Colonic mucosa (tissue), 4 donors: Measurements from ENCODE around the gene PFN2. TPM values are rescaled to one million over a fixed set of nuclear protein-coding genes. Genes with fewer than 3 reads are reported as not detected.
"Not testable (repeated sequence)": the region's sequence is repeated elsewhere in the genome, so short reads cannot be mapped to it uniquely, and the experiment has no call there.

Source experiments
- DNase-seq: peaks from one replicate; pipeline ENCODE4 v3.0.0-alpha.2; 2020
- H3K27ac ChIP-seq: fragments of 200-600 bp; one replicate; pipeline ENCODE4 v1.8.0; 2021
- H3K27me3 ChIP-seq: fragments of 200-600 bp; one replicate; pipeline ENCODE4 v1.8.0; 2021
- H3K36me3 ChIP-seq: fragments of 200-600 bp; one replicate; pipeline ENCODE4 v1.8.0; 2021
- H3K4me1 ChIP-seq: fragments of 200-600 bp; one replicate; pipeline ENCODE4 v1.8.0; 2021; ENCODE audit warnings: mild to moderate bottlenecking
- H3K4me3 ChIP-seq: fragments of 200-600 bp; one replicate; pipeline ENCODE4 v1.8.0; 2021
- H3K9ac ChIP-seq, 2 donors: one replicate each; pipeline ENCODE4 v1.7.0; 2013; ENCODE audit warnings: control low read depth in 2 of 2, low read depth in 2 of 2, low read length in 2 of 2
- H3K9me3 ChIP-seq: fragments of 200-600 bp; one replicate; pipeline ENCODE4 v1.8.0; 2021
- intact Hi-C: fragments of 100-400 bp; cut with DNase I; formaldehyde crosslinking; loops from one replicate; pipeline ENCODE4 v1.14.1; 2022
- total RNA-seq, 2 donors: library from RNA; stranded (reverse); fragmentation: NEBNext Ultra II Directional in 1 of 2; extraction: Animal tissue kit (Norgen Biotek cat#: 25700) in 1 of 2; gene quantifications; one replicate each; pipeline ENCODE4 v1.2.1, GENCODE V29; 2021
- TF ChIP-seq, protein P1 (sequence below): fragments of 200-600 bp; IDR thresholded peaks from one replicate; pipeline ENCODE4 v1.8.0; 2022; ENCODE audit warnings: antibody characterized with exemption, mild to moderate bottlenecking
- donor health status: healthy.
- donor health status: DM: no; HTN: no; CAD: no.
- donor health status: DM: no; HTN: no; CAD: no.

The PFN2 gene
- total RNA-seq, 2 donors from 2014 or later = 35.7 to 40.3 TPM

DNA sequence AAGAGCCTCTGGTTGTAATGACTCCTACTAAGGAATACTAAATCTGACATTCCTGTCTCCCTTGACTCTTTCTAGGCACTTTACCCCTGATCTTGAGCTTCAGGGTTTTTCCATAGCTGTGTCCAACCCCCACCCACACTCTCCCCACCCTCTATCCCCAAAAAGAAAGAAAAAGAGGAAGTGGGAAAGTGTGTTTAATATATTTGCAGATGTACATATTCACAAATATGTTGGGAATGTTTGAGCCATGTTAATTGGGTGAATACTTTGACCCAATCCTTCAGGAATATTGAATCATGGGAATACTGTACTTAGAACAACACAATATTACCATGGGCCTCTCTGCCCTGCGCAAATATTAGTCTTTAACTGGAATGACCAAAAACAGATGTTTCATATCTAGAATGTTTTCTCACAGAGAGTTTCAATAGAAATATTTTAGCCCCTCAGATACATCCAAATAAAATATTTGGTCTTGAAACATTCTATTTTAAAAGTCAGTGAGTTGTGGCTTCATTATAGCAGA, 19.8 kb upstream of the PFN2 start:
- TF ChIP-seq, protein P1, sequence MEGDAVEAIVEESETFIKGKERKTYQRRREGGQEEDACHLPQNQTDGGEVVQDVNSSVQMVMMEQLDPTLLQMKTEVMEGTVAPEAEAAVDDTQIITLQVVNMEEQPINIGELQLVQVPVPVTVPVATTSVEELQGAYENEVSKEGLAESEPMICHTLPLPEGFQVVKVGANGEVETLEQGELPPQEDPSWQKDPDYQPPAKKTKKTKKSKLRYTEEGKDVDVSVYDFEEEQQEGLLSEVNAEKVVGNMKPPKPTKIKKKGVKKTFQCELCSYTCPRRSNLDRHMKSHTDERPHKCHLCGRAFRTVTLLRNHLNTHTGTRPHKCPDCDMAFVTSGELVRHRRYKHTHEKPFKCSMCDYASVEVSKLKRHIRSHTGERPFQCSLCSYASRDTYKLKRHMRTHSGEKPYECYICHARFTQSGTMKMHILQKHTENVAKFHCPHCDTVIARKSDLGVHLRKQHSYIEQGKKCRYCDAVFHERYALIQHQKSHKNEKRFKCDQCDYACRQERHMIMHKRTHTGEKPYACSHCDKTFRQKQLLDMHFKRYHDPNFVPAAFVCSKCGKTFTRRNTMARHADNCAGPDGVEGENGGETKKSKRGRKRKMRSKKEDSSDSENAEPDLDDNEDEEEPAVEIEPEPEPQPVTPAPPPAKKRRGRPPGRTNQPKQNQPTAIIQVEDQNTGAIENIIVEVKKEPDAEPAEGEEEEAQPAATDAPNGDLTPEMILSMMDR = no peak
- H3K9ac ChIP-seq = no peak overlapping the region
- no peaks in the 10 kb centered on the region for H3K4me1 ChIP-seq
- no peaks in the 10 kb centered on the region for H3K27me3 ChIP-seq
- no peak for DNase-seq
- intact Hi-C loops = no loop called here
- H3K9me3 ChIP-seq = no peaks in the 10 kb centered on the region
- H3K27ac ChIP-seq = no peak overlapping the region
- H3K4me3 ChIP-seq = no peak overlapping the region
- H3K36me3 ChIP-seq = no peaks in the 10 kb centered on the region

DNA sequence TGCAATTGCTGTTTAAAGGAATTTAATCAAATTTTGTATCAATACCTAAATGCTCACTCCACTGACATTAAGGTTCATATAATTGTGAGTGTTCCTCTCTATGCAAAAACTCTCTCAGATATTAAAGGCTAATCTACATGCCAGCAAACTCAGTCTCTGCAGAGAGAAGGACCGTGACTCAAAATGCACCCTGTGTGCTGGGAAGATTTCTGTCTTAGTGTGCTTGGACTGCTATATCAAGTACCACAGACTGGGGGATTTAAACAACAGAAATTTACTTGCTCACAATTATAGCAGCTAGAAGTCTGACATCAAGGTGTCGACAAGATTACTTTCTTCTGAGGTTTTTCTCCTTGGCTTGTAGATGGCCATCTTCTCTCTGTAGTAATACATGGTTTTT, 18.6 kb upstream of the PFN2 start:
- DNase-seq = no peak
- intact Hi-C loops = no loop called here
- H3K9me3 ChIP-seq = no peaks in the 10 kb centered on the region
- no peak overlapping the region for H3K27ac ChIP-seq
- no peak overlapping the region for H3K9ac ChIP-seq
- no peak overlapping the region for H3K4me3 ChIP-seq
- no peaks in the 10 kb centered on the region for H3K27me3 ChIP-seq
- no peaks in the 10 kb centered on the region for H3K4me1 ChIP-seq
- TF ChIP-seq, protein P1 = no peak
- H3K36me3 ChIP-seq = no peaks in the 10 kb centered on the region

DNA sequence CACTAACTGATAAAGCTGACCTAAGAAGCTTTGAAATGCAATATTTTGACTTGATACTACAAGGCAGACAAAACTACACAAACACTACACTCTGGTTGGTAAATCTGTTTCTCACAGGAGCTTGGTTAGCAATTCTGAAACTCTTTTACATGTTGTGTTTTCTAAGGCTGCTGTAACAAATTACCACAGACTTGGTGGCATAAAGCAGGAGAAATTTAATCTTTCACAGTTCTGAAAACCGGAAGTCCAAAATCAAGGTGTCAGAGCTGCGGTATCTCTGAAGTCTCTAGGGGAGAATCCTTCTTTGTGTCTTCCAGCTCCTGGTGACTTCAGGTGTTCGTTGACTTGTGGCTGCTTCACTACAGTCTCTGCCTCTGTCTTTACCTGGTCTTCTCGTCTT, 12.9 kb upstream of the PFN2 start:
- Histone ChIP-seq H3K9ac (no peak overlapping the region), H3K4me3 (no peak overlapping the region), H3K9me3 (no peaks in the 10 kb centered on the region), H3K4me1 (no peaks in the 10 kb centered on the region), H3K27me3 (no peaks in the 10 kb centered on the region), H3K27ac (no peak overlapping the region), H3K36me3 (no peaks in the 10 kb centered on the region)
- DNase-seq = no peak
- TF ChIP-seq, protein P1 = no peak
- intact Hi-C loops = no loop called here

DNA sequence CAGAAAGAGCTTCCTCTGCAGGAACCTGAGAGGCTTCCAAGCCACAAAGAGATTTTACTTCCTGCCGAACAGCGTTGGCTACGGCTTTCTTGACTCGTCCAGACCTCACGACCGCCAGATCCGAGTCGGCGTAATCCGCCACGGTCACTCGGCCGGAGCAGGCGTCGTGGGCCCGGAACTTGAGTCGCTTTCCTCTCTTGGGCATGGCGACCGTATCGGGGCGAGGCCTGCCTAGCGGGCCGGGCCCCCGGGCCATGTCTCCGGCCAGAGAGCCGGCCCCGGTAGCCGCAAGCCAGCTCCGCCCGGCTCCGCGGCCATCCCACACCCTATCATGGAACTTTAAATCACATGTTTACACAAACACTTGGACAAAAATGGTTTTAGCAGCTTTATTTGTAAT, 12.4 kb upstream of the PFN2 start:
- H3K27me3 ChIP-seq, H3K4me1 ChIP-seq, H3K27ac ChIP-seq, H3K4me3 ChIP-seq, H3K9ac ChIP-seq, DNase-seq, H3K36me3 ChIP-seq, intact Hi-C loops, H3K9me3 ChIP-seq: not testable (repeated sequence)

DNA sequence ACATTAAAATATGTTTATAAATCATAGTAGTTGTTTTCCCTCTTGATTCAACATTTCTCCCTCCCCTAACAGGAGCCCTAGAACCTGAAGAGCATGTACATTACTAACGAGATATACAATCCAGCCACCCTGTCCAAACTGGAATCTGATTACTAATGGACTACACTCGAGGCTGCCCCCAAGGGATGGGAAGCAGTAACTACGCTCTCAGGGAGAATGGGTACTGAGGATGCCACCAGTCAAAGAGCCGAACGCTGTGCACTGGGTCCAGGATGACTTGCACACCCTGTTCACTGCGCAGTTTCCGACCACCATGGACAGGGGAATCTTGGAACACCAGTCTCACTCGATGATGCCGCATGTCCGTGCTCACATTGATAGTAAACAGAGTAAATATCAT, 11.3 kb upstream of the PFN2 start:
- H3K4me3 ChIP-seq, H3K4me1 ChIP-seq, intact Hi-C loops, DNase-seq, H3K9ac ChIP-seq, H3K36me3 ChIP-seq, H3K9me3 ChIP-seq, H3K27ac ChIP-seq, H3K27me3 ChIP-seq: not testable (repeated sequence)

DNA sequence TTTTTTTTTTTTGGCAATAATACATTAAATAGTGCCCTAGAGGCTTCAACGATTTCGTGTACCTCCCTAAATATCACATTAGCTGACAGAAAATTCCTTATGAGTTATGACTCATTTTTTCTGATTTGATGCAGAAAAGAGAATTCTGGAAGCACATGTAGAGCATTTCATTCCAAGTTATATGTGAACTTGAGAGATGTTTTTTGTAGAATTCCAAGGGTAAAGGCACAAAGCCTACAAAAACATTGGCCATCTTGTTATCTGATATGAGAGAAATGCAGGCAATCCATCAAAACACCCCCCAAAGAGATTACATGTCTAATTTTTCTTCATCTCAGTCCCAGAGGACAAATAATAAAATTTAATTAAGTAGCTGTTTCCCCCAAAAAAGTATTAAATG, 6.7 kb upstream of the PFN2 start:
- H3K4me1 ChIP-seq = no peaks in the 10 kb centered on the region
- H3K9me3 ChIP-seq = no peaks in the 10 kb centered on the region
- no peak overlapping the region for H3K9ac ChIP-seq
- H3K27me3 ChIP-seq = no peaks in the 10 kb centered on the region
- no peak overlapping the region for H3K4me3 ChIP-seq
- H3K27ac ChIP-seq = no peak overlapping the region
- H3K36me3 ChIP-seq = no peaks in the 10 kb centered on the region
- TF ChIP-seq, protein P1 = no peak
- intact Hi-C loops = no loop called here
- no peak for DNase-seq

DNA sequence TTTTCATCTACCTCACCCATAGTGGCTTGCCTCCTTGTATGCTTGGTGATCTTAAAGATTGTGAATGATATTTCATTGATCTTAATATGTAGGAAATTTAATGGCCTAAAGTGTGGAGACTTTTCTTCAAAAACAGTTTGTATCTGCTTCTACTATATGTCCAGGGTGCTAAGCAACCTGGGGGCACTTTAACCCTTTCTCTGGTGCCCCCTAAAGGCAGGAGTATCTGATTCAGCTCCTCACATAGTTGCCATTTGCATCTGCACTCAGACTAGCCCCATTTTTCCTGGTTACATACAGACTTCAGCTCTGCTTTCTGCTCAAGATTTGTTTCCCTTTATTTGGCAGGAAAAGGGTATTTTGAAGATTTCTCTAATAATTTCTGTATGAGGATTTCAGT, 5.2 kb upstream of the PFN2 start:
- no peaks in the 10 kb centered on the region for H3K4me1 ChIP-seq
- intact Hi-C loops = no loop called here

More for the DNA sequence above, 5.2 kb upstream of the PFN2 start:
- no peaks in the 10 kb centered on the region for H3K9me3 ChIP-seq
- DNase-seq = no peak
- H3K36me3 ChIP-seq = no peaks in the 10 kb centered on the region
- H3K27me3 ChIP-seq = no peaks in the 10 kb centered on the region
- H3K4me3 ChIP-seq = no peak overlapping the region
- H3K9ac ChIP-seq = no peak overlapping the region
- TF ChIP-seq, protein P1 = no peak
- no peak overlapping the region for H3K27ac ChIP-seq
